Measurements from ENCODE around the gene RAPGEF4.

The RAPGEF4 gene

GRCh38 chr2:172917716-172918115 lies 182.1 kb downstream of the RAPGEF4 start:
- Histone ChIP-seq H3K9me3 (ENCODE audit: control insufficient read depth, insufficient read depth, low read length) (no peaks in the 10 kb centered on the region), H3K27ac (ENCODE audit: low read depth, low read length) (no peak overlapping the region), H4K20me1 (ENCODE audit: control insufficient read depth, insufficient read depth, low read depth, low read length) (no peaks in the 10 kb centered on the region), H3K79me2 (ENCODE audit: control insufficient read depth, low read length) (no peaks in the 10 kb centered on the region), H3K36me3 (ENCODE audit: control insufficient read depth, low read length) (no peaks in the 10 kb centered on the region), H3K9me2 (replicated peaks; ENCODE audit: control insufficient read depth, low read length) (no peaks in the 10 kb centered on the region), H3K4me1 (ENCODE audit: control insufficient read depth, low read length) (no peaks in the 10 kb centered on the region), H3K4me2 (ENCODE audit: low read length) (no peak overlapping the region), H3F3A (ENCODE audit: control insufficient read depth, insufficient read depth) (no peaks in the 10 kb centered on the region), H3K27me3 (ENCODE audit: control insufficient read depth, low read length) (peaks cover 2% of the 10 kb centered on the region; the same call in 1 of the 2 replicates), H3K4me3 (ENCODE audit: low read length) (no peak overlapping the region)
- TF ChIP-seq EZH2phosphoT487 (IDR thresholded peaks at IDR 0.05; ENCODE audit: borderline replicate concordance, low read length) (no peak), CTCF (IDR thresholded peaks at IDR 0.05; ENCODE audit: low read depth, low read length, poor library complexity, severe bottlenecking) (no peak)

GRCh38 chr2:172919732-172920131 lies 184.1 kb downstream of the RAPGEF4 start:
- H3K4me2 ChIP-seq (ENCODE audit: low read length) = no peak overlapping the region
- no peak for TF ChIP-seq CTCF (IDR thresholded peaks at IDR 0.05; ENCODE audit: low read depth, low read length, poor library complexity, severe bottlenecking)
- TF ChIP-seq EZH2phosphoT487 (IDR thresholded peaks at IDR 0.05; ENCODE audit: borderline replicate concordance, low read length) = no peak

GRCh38 chr2:172921532-172922236 lies 186.0 kb downstream of the RAPGEF4 start:
- Histone ChIP-seq H3K9me3 (ENCODE audit: control insufficient read depth, insufficient read depth, low read length) (no peaks in the 10 kb centered on the region), H3K79me2 (ENCODE audit: control insufficient read depth, low read length) (no peaks in the 10 kb centered on the region), H3K27ac (ENCODE audit: low read depth, low read length) (no peak overlapping the region), H3K27me3 (ENCODE audit: control insufficient read depth, low read length) (peaks cover 2% of the 10 kb centered on the region; the same call in 1 of the 2 replicates), H3K4me2 (ENCODE audit: low read length) (no peak overlapping the region), H3K9me2 (replicated peaks; ENCODE audit: control insufficient read depth, low read length) (no peaks in the 10 kb centered on the region), H3F3A (ENCODE audit: control insufficient read depth, insufficient read depth) (no peaks in the 10 kb centered on the region), H3K36me3 (ENCODE audit: control insufficient read depth, low read length) (no peaks in the 10 kb centered on the region), H3K4me1 (ENCODE audit: control insufficient read depth, low read length) (no peaks in the 10 kb centered on the region), H4K20me1 (ENCODE audit: control insufficient read depth, insufficient read depth, low read depth, low read length) (no peaks in the 10 kb centered on the region), H3K4me3 (ENCODE audit: low read length) (no peak overlapping the region)
- no peak for TF ChIP-seq EZH2phosphoT487 (IDR thresholded peaks at IDR 0.05; ENCODE audit: borderline replicate concordance, low read length)

More at GRCh38 chr2:172919732-172920131, 184.1 kb downstream of the RAPGEF4 start:
- Histone ChIP-seq H3K27me3 (ENCODE audit: control insufficient read depth, low read length) (peaks cover 2% of the 10 kb centered on the region; the same call in 1 of the 2 replicates), H3K36me3 (ENCODE audit: control insufficient read depth, low read length) (no peaks in the 10 kb centered on the region), H3K9me2 (replicated peaks; ENCODE audit: control insufficient read depth, low read length) (no peaks in the 10 kb centered on the region), H3K9me3 (ENCODE audit: control insufficient read depth, insufficient read depth, low read length) (no peaks in the 10 kb centered on the region), H3K4me1 (ENCODE audit: control insufficient read depth, low read length) (no peaks in the 10 kb centered on the region), H3K27ac (ENCODE audit: low read depth, low read length) (no peak overlapping the region), H3F3A (ENCODE audit: control insufficient read depth, insufficient read depth) (no peaks in the 10 kb centered on the region), H3K79me2 (ENCODE audit: control insufficient read depth, low read length) (no peaks in the 10 kb centered on the region), H4K20me1 (ENCODE audit: control insufficient read depth, insufficient read depth, low read depth, low read length) (no peaks in the 10 kb centered on the region), H3K4me3 (ENCODE audit: low read length) (no peak overlapping the region)

- Histone ChIP-seq H3F3A (ENCODE audit: control insufficient read depth, insufficient read depth) (no peaks in the 10 kb centered on the region), H3K27me3 (ENCODE audit: control insufficient read depth, low read length) (0 out of 2 replicates have a peak, but pooled peaks cover 2% of the 10 kb centered on the region), H3K79me2 (ENCODE audit: control insufficient read depth, low read length) (no peaks in the 10 kb centered on the region), H3K36me3 (ENCODE audit: control insufficient read depth, low read length) (no peaks in the 10 kb centered on the region), H3K27ac (ENCODE audit: low read depth, low read length) (no peak overlapping the region), H4K20me1 (ENCODE audit: control insufficient read depth, insufficient read depth, low read depth, low read length) (no peaks in the 10 kb centered on the region), H3K9me3 (ENCODE audit: control insufficient read depth, insufficient read depth, low read length) (no peaks in the 10 kb centered on the region), H3K4me3 (ENCODE audit: low read length) (no peak overlapping the region), H3K9me2 (replicated peaks; ENCODE audit: control insufficient read depth, low read length) (no peaks in the 10 kb centered on the region), H3K4me2 (ENCODE audit: low read length) (no peak overlapping the region), H3K4me1 (ENCODE audit: control insufficient read depth, low read length) (no peaks in the 10 kb centered on the region)
- TF ChIP-seq EZH2phosphoT487 (IDR thresholded peaks at IDR 0.05; ENCODE audit: borderline replicate concordance, low read length) (no peak), CTCF (IDR thresholded peaks at IDR 0.05; ENCODE audit: low read depth, low read length, poor library complexity, severe bottlenecking) (no peak)
Measured at GRCh38 chr2:172922306-172922705, 186.7 kb downstream of the RAPGEF4 start.
